Stimulated activated naive B cell treated with anti-CD40 and anti-IgM and Interleukin-4, amounts not matched to agents 10 μg/mL and 1 μg/mL and 100 μg/mL, for 72 hours (primary cell): ENCODE results near the gene PODN.
A peak's percentile ranks its signal among the peaks of the same experiment; 100 is the strongest.

ENCODE experiments used
- ATAC-seq, 2 donors: fragments of 150-1000 bp; cut with Tn5 transposase; replicated peaks; 2 replicates each; pipeline ENCODE4 v1.10.0; 2021; ENCODE audit warnings: moderate library complexity in 1 of 2
- DNase-seq: peaks from one replicate; pipeline ENCODE4 v3.0.0; 2021
- H3K27ac Mint-ChIP-seq: one replicate; pipeline ENCODE4 v1.8.0; 2022; ENCODE audit warnings: mild to moderate bottlenecking, mixed read lengths
- H3K27me3 Mint-ChIP-seq, 2 donors: one replicate each; pipeline ENCODE4 v1.8.0; 2022; ENCODE audit warnings: mixed read lengths in 2 of 2
- H3K36me3 Mint-ChIP-seq, 2 donors: one replicate each; pipeline ENCODE4 v1.8.0; 2022; ENCODE audit warnings: mixed read lengths in 2 of 2, mild to moderate bottlenecking in 1 of 2
- H3K4me1 Mint-ChIP-seq, 2 donors: one replicate each; pipeline ENCODE4 v1.8.0; 2022; ENCODE audit warnings: mixed read lengths in 2 of 2, mild to moderate bottlenecking in 1 of 2
- H3K4me3 Mint-ChIP-seq, 2 donors: one replicate each; pipeline ENCODE4 v1.8.0; 2022; ENCODE audit warnings: mild to moderate bottlenecking in 2 of 2, mixed read lengths in 2 of 2, moderate library complexity in 1 of 2
- H3K9me3 Mint-ChIP-seq, 2 donors: one replicate each; pipeline ENCODE4 v1.8.0; 2022; ENCODE audit warnings: mixed read lengths in 2 of 2, mild to moderate bottlenecking in 1 of 2

The PODN gene

DNA sequence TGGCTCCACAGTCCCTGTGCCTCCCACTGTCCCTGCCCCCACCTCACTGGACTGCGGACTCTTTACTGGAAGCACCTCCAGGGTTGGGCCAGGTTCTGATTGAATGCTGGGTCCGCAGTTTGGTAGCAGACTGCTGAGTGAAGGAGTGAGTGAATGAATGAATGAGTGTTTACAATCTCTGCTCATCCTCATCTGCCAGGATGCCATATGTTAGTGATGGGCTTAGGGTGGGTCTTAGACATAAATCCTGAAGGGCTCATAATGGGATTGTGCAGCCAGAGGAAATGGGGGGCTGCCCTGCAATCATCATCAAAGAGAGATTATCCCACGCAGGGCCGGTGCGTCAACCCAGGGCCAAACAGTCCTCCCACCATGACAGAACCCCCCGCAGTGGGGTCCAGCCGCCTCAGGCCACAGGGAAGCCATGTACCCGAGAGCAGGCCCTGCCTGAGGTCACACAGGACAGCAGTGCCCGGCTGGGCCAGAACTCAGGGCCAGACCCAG, 54.3 kb downstream of the PODN start:
- no peak for DNase-seq
- H3K4me3 Mint-ChIP-seq = no peak overlapping the region
- peaks cover 13 to 30% of the 10 kb centered on the region in 2 donors for H3K27me3 Mint-ChIP-seq
- H3K36me3 Mint-ChIP-seq = no peaks in the 10 kb centered on the region
- no peak for ATAC-seq
- H3K9me3 Mint-ChIP-seq = peaks cover 4 to 5% of the 10 kb centered on the region in 2 donors
- H3K4me1 Mint-ChIP-seq = no peaks in the 10 kb centered on the region
- H3K27ac Mint-ChIP-seq = no peak overlapping the region

DNA sequence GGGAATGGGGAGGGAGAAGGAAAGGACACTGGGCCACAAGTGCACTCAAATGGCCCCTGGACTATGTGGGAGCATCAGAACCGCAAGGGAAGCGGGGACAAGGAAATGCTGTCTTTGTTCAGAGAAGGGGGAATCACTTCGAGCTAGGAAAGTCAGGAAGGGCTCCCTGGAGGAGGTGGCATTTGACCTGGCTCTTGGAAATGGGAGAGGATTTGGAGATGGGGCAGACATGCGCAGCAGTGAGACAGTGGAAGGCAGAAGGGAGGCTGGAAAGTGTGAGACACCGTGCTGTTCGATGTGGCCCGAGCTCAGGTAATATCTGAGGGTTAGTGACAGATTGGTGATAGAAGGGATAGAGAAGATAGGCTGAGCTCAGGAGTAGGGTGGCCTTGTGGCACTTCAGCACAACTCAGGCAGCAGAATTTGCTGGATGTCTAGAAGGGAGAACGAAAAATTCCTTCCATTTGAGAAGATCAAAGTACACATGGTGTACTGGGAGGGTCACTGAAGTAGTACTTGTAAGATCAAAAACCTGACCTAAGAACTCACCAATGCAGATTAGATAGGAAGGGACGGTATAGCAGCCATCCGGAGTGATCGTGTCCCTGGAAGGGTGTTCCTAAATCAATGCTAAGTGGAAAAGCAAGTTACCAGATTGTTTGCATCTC, 55.1 kb downstream of the PODN start:
- DNase-seq (no peak), ATAC-seq (no peak)
- Mint-ChIP-seq H3K36me3 (no peaks in the 10 kb centered on the region), H3K27ac (peak overlapping the region; percentile 39), H3K4me1 (no peaks in the 10 kb centered on the region), H3K4me3 (no peak overlapping the region), H3K27me3 (peaks cover 13 to 32% of the 10 kb centered on the region in 2 donors), H3K9me3 (peaks cover 4 to 5% of the 10 kb centered on the region in 2 donors)

- Mint-ChIP-seq H3K36me3 (no peaks in the 10 kb centered on the region), H3K4me3 (no peak overlapping the region), H3K27ac (no peak overlapping the region), H3K4me1 (no peaks in the 10 kb centered on the region), H3K9me3 (no peaks in the 10 kb centered on the region), H3K27me3 (peaks cover 13 to 28% of the 10 kb centered on the region in 2 donors)
- ATAC-seq (no peak), DNase-seq (no peak)
Observed at GRCh38 chr1:53117836-53118235, 55.8 kb downstream of the PODN start.

DNA sequence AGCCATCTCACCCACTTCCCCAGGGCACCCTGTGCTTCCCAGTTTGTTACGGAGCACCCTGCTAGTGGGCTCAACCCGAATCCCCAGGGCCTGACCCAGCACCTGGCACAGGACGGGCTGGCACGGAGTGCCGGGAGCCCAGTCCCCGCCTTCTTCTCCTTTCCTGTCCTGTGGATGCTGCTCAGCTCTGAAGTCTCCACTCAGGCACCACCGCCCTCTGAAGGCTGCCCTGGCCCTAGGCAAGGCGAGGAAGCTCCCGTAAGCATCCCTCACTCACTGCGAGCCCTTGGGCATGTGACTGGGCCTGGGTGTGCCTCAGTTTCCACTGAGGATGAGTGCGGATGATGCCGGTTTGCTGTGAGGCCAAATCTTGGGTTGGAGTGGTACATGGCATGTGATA, 58.6 kb downstream of the PODN start:
- Mint-ChIP-seq H3K4me3 (no peak overlapping the region), H3K27ac (no peak overlapping the region), H3K27me3 (peaks cover 13 to 20% of the 10 kb centered on the region in 2 donors), H3K36me3 (no peaks in the 10 kb centered on the region), H3K9me3 (no peaks in the 10 kb centered on the region), H3K4me1 (no peaks in the 10 kb centered on the region)
- no peak for ATAC-seq
- DNase-seq = no peak

DNA sequence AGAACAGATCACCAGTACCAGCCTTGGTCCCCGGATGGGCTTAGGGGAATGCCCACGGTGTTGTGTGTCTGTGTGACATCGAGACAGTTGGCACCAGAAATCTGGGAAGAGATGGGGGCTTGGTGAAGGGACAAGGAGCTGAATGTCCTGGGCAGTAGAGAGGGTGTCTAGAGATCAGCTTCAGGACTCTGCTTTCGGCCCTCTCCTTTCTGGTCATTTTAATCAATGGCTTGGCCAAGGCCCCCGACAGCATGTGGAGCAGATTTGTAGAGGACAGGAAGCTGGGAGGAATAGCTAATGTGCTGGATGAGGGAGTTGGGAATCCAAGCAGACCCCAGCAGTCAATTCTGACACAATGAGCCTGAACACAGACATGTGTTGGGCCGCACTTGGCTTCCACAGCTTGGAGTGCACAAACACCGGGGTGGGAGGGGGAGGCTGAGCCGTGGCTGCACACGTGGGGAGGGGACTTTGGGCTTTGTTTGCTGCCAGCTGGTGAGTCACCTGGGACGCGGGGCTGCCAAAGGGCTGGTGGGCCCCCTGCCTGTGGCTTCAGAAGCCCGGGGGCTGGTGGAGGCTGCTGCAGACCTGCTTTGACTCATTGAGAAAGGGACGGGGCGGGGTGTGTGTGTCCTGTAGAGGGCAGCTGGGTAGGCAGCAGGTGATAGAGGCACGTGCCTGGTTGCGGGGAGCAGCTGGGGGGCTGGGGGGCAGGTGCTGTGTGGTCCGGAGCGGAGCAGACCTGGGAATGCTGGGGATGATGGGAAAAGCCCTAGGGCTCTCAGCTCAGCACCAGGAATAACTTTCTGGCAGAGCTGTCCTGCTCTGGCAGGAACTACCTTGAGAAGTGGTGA, 59.5 kb downstream of the PODN start:
- Mint-ChIP-seq H3K27ac (no peak overlapping the region), H3K4me1 (no peaks in the 10 kb centered on the region), H3K9me3 (no peaks in the 10 kb centered on the region), H3K36me3 (no peaks in the 10 kb centered on the region), H3K4me3 (no peak overlapping the region), H3K27me3 (peaks cover 13 to 20% of the 10 kb centered on the region in 2 donors)
- DNase-seq (no peak), ATAC-seq (no peak)

- peaks cover 13 to 17% of the 10 kb centered on the region in 2 donors for H3K27me3 Mint-ChIP-seq
- DNase-seq = no peak
- no peak overlapping the region for H3K4me3 Mint-ChIP-seq
- no peak overlapping the region for H3K27ac Mint-ChIP-seq
- ATAC-seq = no peak
- H3K4me1 Mint-ChIP-seq = no peaks in the 10 kb centered on the region
- H3K9me3 Mint-ChIP-seq = no peaks in the 10 kb centered on the region
- H3K36me3 Mint-ChIP-seq = no peaks in the 10 kb centered on the region
Observed at GRCh38 chr1:53122201-53122885, 60.3 kb downstream of the PODN start.

GRCh38 chr1:53122961-53123413, 61.0 kb downstream of the PODN start:
- no peak for ATAC-seq
- Mint-ChIP-seq H3K36me3 (no peaks in the 10 kb centered on the region), H3K4me3 (no peak overlapping the region), H3K27me3 (peaks cover 13 to 16% of the 10 kb centered on the region in 2 donors), H3K27ac (no peak overlapping the region), H3K9me3 (no peaks in the 10 kb centered on the region), H3K4me1 (no peaks in the 10 kb centered on the region)
- no peak for DNase-seq

DNA sequence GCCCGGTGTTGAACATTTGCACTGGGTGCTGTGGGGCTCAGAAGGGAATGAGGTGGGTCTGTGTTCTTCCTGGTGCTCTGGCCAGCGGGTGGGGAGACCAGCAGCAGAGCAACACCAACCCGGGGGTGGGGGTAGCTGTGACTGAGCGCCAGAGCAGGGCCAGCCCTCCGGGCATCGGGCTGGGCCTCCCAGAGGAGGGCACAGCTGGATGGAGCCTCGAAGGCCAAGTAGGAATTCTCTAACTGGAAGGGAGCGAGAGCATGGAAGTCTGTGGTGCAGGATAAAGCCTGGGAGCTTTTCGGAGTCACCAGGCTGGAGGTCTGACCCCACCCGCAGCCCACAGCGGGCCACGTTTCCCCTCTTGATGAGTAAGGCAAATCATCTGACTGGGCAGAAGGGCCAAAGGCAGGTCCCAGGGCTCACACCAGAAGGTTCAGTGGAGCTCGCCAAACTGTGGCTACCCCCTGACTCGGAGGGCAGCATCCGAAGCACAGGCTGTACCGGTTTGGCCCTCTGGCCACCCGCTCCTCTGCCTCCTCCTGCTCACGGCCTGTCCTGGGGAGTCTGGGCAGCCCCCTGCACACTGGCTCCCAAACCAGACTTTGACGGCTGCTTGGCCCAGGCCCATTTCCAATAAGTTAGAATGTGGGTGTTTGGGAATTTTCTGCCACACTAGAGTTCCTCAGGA, 61.6 kb downstream of the PODN start:
- no peak overlapping the region for H3K4me3 Mint-ChIP-seq
- peaks cover 13 to 22% of the 10 kb centered on the region in 2 donors for H3K27me3 Mint-ChIP-seq
- no peak for ATAC-seq
- DNase-seq = no peak
- H3K9me3 Mint-ChIP-seq = no peaks in the 10 kb centered on the region
- no peaks in the 10 kb centered on the region for H3K4me1 Mint-ChIP-seq
- no peak overlapping the region for H3K27ac Mint-ChIP-seq
- no peaks in the 10 kb centered on the region for H3K36me3 Mint-ChIP-seq

- no peaks in the 10 kb centered on the region for H3K4me1 Mint-ChIP-seq
- H3K27ac Mint-ChIP-seq = no peak overlapping the region
- DNase-seq (no peak), ATAC-seq (no peak)
- H3K9me3 Mint-ChIP-seq = no peaks in the 10 kb centered on the region
- no peak overlapping the region for H3K4me3 Mint-ChIP-seq
- H3K36me3 Mint-ChIP-seq = no peaks in the 10 kb centered on the region
- peaks cover 13 to 29% of the 10 kb centered on the region in 2 donors for H3K27me3 Mint-ChIP-seq
Observed at GRCh38 chr1:53125122-53125521, 63.1 kb downstream of the PODN start.

- no peak overlapping the region for H3K27ac Mint-ChIP-seq
- no peaks in the 10 kb centered on the region for H3K9me3 Mint-ChIP-seq
- DNase-seq = no peak
Observed at GRCh38 chr1:53125623-53126360, 63.8 kb downstream of the PODN start.

DNA sequence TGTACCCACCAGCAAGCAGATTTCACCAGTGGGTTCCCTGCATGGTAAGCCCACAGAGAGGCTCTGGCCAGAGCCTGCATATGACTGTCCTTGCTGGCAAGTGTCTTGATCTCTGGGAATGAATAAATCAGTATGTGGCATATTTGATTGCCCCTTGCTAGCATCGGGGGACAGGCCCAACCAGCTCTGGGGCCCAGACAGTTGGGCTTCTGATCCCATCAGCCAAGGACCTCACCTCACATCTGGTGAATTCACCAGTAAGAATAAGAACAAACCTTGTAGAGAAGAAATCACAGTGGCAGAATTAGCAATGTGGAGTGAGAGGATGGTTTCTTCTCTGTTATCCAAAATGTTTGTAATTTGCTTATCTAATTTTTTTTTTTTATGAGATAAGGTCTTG, 64.5 kb downstream of the PODN start:
- Mint-ChIP-seq H3K27ac (no peak overlapping the region), H3K27me3 (peaks cover under 1 to 16% of the 10 kb centered on the region in 2 donors), H3K9me3 (no peaks in the 10 kb centered on the region), H3K4me1 (no peaks in the 10 kb centered on the region), H3K4me3 (no peak overlapping the region), H3K36me3 (no peaks in the 10 kb centered on the region)
- DNase-seq = no peak
- no peak for ATAC-seq

More at GRCh38 chr1:53125623-53126360, 63.8 kb downstream of the PODN start:
- peaks cover 6 to 23% of the 10 kb centered on the region in 2 donors for H3K27me3 Mint-ChIP-seq
- no peaks in the 10 kb centered on the region for H3K36me3 Mint-ChIP-seq
- H3K4me3 Mint-ChIP-seq = no peak overlapping the region
- no peaks in the 10 kb centered on the region for H3K4me1 Mint-ChIP-seq
- ATAC-seq = no peak

GRCh38 chr1:53127546-53127945, 65.5 kb downstream of the PODN start:
- no peak overlapping the region for H3K4me3 Mint-ChIP-seq
- no peaks in the 10 kb centered on the region for H3K36me3 Mint-ChIP-seq
- H3K27ac Mint-ChIP-seq = no peak overlapping the region
- H3K9me3 Mint-ChIP-seq = no peaks in the 10 kb centered on the region
- DNase-seq (no peak), ATAC-seq (peak in 1 of 2 donors; percentile 7)
- H3K27me3 Mint-ChIP-seq = peaks cover 0 to 23% of the 10 kb centered on the region in 2 donors
- H3K4me1 Mint-ChIP-seq = no peaks in the 10 kb centered on the region

GRCh38 chr1:53128401-53128800, 66.4 kb downstream of the PODN start:
- DNase-seq (no peak), ATAC-seq (no peak)
- Mint-ChIP-seq H3K4me1 (no peaks in the 10 kb centered on the region), H3K9me3 (no peaks in the 10 kb centered on the region), H3K27ac (no peak overlapping the region), H3K27me3 (peaks cover 0 to 23% of the 10 kb centered on the region in 2 donors), H3K36me3 (no peaks in the 10 kb centered on the region), H3K4me3 (no peak overlapping the region)
